Erythroblast (primary cell): ENCODE measurements around the gene KRT2.

ENCODE experiments used
- GATA1 ChIP-seq: IDR thresholded peaks from 2 replicates; pipeline ENCODE4 v1.6.1; 2011; ENCODE audit warnings: low read depth, mild to moderate bottlenecking, control low read depth, low read length, moderate library complexity
- POLR2A ChIP-seq: IDR thresholded peaks from 2 replicates; pipeline ENCODE4 v1.6.1; 2011; ENCODE audit warnings: mild to moderate bottlenecking, low read length

- no peak for TF ChIP-seq POLR2A
- no peak for TF ChIP-seq GATA1
Measured at GRCh38 chr12:52662918-52663229, 10.9 kb upstream of the KRT2 start.
